Coronary artery (tissue), 2 donors: ENCODE data around the gene GRIN3B.

Source experiments
- DNase-seq: peaks from one replicate; pipeline ENCODE4 v3.0.0-alpha.2; 2017; ENCODE audit warnings: low spot score
- H3K27ac ChIP-seq, 2 donors: fragments of 200-600 bp; sonication (generic); one replicate each; pipeline ENCODE4 v1.5.1; 2016 to 2019
- H3K4me3 ChIP-seq: fragments of 200-600 bp; sonication (generic); 2 replicates; pipeline ENCODE4 v1.5.1; 2016; ENCODE audit warnings: mild to moderate bottlenecking, moderate library complexity
- CTCF ChIP-seq: fragments of 200-600 bp; sonication (generic); IDR thresholded peaks from one replicate; pipeline ENCODE4 v1.5.1; 2019; ENCODE audit warnings: antibody characterized with exemption

The GRIN3B gene

DNA sequence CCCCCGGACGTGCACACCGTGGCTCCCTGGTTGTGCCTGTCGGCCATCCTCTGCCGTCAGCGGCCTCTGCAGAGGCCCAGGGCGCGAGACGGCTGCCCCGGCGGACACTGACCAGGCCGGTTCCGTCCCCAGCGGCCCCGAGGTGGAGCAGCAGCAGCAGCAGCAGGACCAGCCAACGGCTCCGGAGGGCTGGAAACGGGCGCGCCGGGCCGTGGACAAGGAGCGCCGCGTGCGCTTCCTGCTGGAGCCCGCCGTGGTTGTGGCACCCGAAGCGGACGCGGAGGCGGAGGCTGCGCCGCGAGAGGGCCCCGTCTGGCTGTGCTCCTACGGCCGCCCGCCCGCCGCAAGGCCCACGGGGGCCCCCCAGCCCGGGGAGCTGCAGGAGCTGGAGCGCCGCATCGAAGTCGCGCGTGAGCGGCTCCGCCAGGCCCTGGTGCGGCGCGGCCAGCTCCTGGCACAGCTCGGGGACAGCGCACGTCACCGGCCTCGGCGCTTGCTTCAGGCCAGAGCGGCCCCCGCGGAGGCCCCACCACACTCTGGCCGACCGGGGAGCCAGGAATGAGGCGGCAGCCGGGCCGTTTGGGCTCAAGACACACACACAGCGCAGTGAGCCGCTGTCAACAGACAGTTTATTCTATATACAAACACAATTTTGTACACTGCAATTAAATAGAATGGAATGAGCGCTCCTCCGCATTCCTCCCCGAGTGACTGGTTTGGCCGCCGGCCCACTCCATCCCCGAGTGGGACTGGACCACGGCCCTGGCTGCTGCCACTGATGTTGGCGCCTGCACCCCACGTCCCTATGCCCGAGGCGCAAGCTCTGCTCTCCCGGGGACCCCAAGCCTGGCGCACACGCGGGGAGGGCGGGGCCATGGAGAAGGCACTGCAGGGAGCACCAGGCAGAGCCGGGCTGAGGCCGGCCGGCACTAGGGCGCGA, 9.1 kb downstream of the GRIN3B start:
- Histone ChIP-seq H3K27ac (peak overlapping the region in 1 of 2 donors; percentile 7), H3K4me3 (no peak overlapping the region)
- no peak for TF ChIP-seq CTCF
- DNase-seq, result no peak

- H3K27ac ChIP-seq, result peak overlapping the region in 1 of 2 donors; percentile 7
- DNase-seq, result no peak
- no peak overlapping the region for H3K4me3 ChIP-seq
- no peak for TF ChIP-seq CTCF
Measured at GRCh38 chr19:1009981-1010538, 9.8 kb downstream of the GRIN3B start.

GRCh38 chr19:1010586-1011510, 10.6 kb downstream of the GRIN3B start:
- no peak overlapping the region for H3K27ac ChIP-seq
- no peak for TF ChIP-seq CTCF
- no peak for DNase-seq
- no peak overlapping the region for H3K4me3 ChIP-seq

- DNase-seq, result no peak
- TF ChIP-seq CTCF, result no peak
- H3K27ac ChIP-seq, result no peak overlapping the region
Measured at GRCh38 chr19:1011831-1012333, 11.7 kb downstream of the GRIN3B start.

GRCh38 chr19:1012334-1012733, 12.1 kb downstream of the GRIN3B start:
- Histone ChIP-seq H3K4me3 (no peak overlapping the region), H3K27ac (no peak overlapping the region)
- DNase-seq, result no peak
- TF ChIP-seq CTCF, result no peak

More at GRCh38 chr19:1011831-1012333, 11.7 kb downstream of the GRIN3B start:
- no peak overlapping the region for H3K4me3 ChIP-seq

GRCh38 chr19:1013218-1013617, 13.0 kb downstream of the GRIN3B start:
- no peak overlapping the region for H3K4me3 ChIP-seq
- TF ChIP-seq CTCF, result no peak
- DNase-seq, result no peak
- no peak overlapping the region for H3K27ac ChIP-seq
